CD4-positive, alpha-beta memory T cell (primary cell): ENCODE data around the gene CCDC157. TPM values are rescaled to one million over a fixed set of nuclear protein-coding genes. Genes with fewer than 3 reads are reported as not detected.
"Not testable (repeated sequence)": the region's sequence is repeated elsewhere in the genome, so short reads cannot be mapped to it uniquely, and the experiment has no call there.

Experiments used
- CTCF ChIA-PET: fragments of 350-600 bp; sonication (Branson Sonifier 250); formaldehyde crosslinking; loops from one replicate; lab custom pipeline; 2021; ENCODE audit warnings: inconsistent platforms; ENCODE audit not compliant: partially characterized antibody; lab: Charles Lee
- POLR2A ChIA-PET: fragments of 350-600 bp; sonication (Branson Sonifier 250); formaldehyde crosslinking; loops from one replicate; lab custom pipeline; 2021; ENCODE audit not compliant: partially characterized antibody; lab: Charles Lee
- DNase-seq, 5 donors: peaks; one replicate each; pipeline versions ENCODE4 v3.0.0 to v3.0.0-alpha.2; 2020 to 2022; ENCODE audit warnings: mixed read lengths in 1 of 5
- H3K27ac ChIP-seq: one replicate; pipeline ENCODE4 v1.7.0; 2013; ENCODE audit warnings: low read depth, low read length
- H3K27me3 ChIP-seq: 2 replicates; pipeline ENCODE4 v1.7.0; 2013; ENCODE audit warnings: mild to moderate bottlenecking, low read length, moderate library complexity; ENCODE audit not compliant: insufficient read depth
- H3K36me3 ChIP-seq: 2 replicates; pipeline ENCODE4 v1.7.0; 2013; ENCODE audit warnings: mild to moderate bottlenecking, low read length, moderate library complexity; ENCODE audit not compliant: insufficient read depth
- H3K4me1 ChIP-seq: 2 replicates; pipeline ENCODE4 v1.7.0; 2013; ENCODE audit warnings: mild to moderate bottlenecking, low read length, moderate library complexity; ENCODE audit not compliant: insufficient read depth
- H3K4me3 ChIP-seq, 2 donors: one replicate each; pipeline ENCODE4 v1.7.0; 2013; ENCODE audit warnings: low read length in 2 of 2, mild to moderate bottlenecking in 1 of 2
- H3K9me3 ChIP-seq, 2 donors: one replicate each; pipeline ENCODE4 v1.7.0; 2013; ENCODE audit warnings: low read length in 2 of 2, control low read depth in 1 of 2; ENCODE audit not compliant: control insufficient read depth in 1 of 2
- H3K27ac Mint-ChIP-seq, 7 donors: one replicate each; pipeline ENCODE4 v1.8.0; 2020 to 2021; ENCODE audit warnings: mixed read lengths in 7 of 7, mild to moderate bottlenecking in 6 of 7, inconsistent platforms in 3 of 7, moderate library complexity in 3 of 7
- H3K27me3 Mint-ChIP-seq, 2 donors: one replicate each; pipeline ENCODE4 v1.8.0; 2020 to 2021; ENCODE audit warnings: mixed read lengths in 2 of 2
- H3K36me3 Mint-ChIP-seq, 2 donors: one replicate each; pipeline ENCODE4 v1.8.0; 2020 to 2021; ENCODE audit warnings: mixed read lengths in 2 of 2, inconsistent platforms in 1 of 2, mild to moderate bottlenecking in 1 of 2
- H3K4me1 Mint-ChIP-seq, 4 donors: one replicate each; pipeline ENCODE4 v1.8.0; 2020 to 2021; ENCODE audit warnings: mixed read lengths in 4 of 4, mild to moderate bottlenecking in 1 of 4
- H3K4me3 Mint-ChIP-seq, 8 donors: one replicate each; pipeline ENCODE4 v1.8.0; 2020 to 2021; ENCODE audit warnings: mixed read lengths in 8 of 8, mild to moderate bottlenecking in 7 of 8, moderate library complexity in 6 of 8, inconsistent platforms in 3 of 8
- H3K9me3 Mint-ChIP-seq, 8 donors: one replicate each; pipeline ENCODE4 v1.8.0; 2020 to 2021; ENCODE audit warnings: mixed read lengths in 8 of 8, mild to moderate bottlenecking in 5 of 8, inconsistent platforms in 3 of 8, moderate library complexity in 1 of 8
- intact Hi-C: fragments of 100-400 bp; cut with micrococcal nuclease; formaldehyde crosslinking; loops from one replicate; pipeline ENCODE4 v1.15.1; 2023
- polyA plus RNA-seq, 2 donors: library from polyadenylated mRNA; unstranded; fragments of 300-500 nt; fragmentation: Illumina TruSeq; gene quantifications; one replicate each; pipeline ENCODE4 v1.2.3, GENCODE V29; 2021
- total RNA-seq, 2 experiments: library from RNA; stranded (reverse); gene quantifications; one replicate each; pipeline ENCODE4 v1.2.3, GENCODE V29; 2021

Gene CCDC157
- total and polyA plus RNA-seq, 4 experiments from 2014 or later: 0.38 to 3.9 (median 2.5) TPM

DNA sequence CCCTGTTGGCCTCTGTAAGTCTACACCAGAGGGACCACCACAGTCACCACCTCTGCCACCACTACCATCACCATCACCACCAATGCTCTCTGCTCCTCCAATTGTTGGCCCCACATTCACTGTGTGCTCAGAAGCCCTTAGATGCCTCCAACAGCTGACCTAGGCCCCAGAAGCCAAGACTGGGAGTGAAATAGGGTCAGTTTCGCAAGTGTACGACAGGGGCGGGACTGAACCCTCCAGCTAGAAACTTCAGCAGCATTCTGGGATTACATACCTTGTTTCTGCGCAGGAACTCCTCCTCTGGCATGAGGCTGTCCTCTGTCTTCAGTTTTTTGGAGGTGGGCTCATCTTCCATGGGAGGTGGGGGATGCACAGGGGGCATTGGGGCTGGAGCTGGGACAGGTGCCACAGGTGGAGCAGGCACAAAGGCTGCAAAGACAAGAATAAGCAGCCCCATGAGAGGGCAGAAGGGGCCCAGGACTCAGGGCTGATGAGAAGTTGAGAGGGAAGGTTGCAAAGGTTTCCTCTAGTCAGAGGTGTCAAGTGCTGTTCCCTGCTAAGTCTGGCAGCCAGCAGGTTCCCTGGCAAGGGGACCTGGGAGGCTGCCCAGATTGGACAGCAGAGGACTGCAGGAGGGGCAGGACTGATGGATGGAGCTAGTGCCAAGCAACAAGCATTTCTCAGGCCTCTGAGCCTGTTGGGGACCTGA lies 19.9 kb upstream of the CCDC157 start:
- DNase-seq: no peak
- no peaks in the 10 kb centered on the region for H3K27me3 ChIP-seq
- no peaks in the 10 kb centered on the region for H3K9me3 ChIP-seq
- no peak overlapping the region for H3K4me3 ChIP-seq
- ChIA-PET CTCF (interaction anchor here (1.2 to 2.9 kb wide), 3 partner anchors 47 to 51 kb away, joined by 3 to 15 read pairs (median 4); partner anchors contain the start of gene CASTOR1), POLR2A (interaction anchor here (2.1 to 3.1 kb wide), 3 partner anchors 10 to 19 kb away, joined by 6 to 25 read pairs (median 12); partner anchors contain the start of genes CCDC157, SF3A1 and TBC1D10A)
- peaks cover 0 to 15% (median 8%) of the 10 kb centered on the region in 4 donors for H3K4me1 Mint-ChIP-seq
- H3K9me3 Mint-ChIP-seq: no peaks in the 10 kb centered on the region
- no peak overlapping the region for H3K27ac ChIP-seq
- H3K36me3 Mint-ChIP-seq: peaks cover 77 to 96% of the 10 kb centered on the region in 2 donors
- intact Hi-C loops: no loop called here
- H3K27ac Mint-ChIP-seq: peak overlapping the region in 1 of 7 donors; percentile 85
- peaks cover 96% of the 10 kb centered on the region for H3K36me3 ChIP-seq
- H3K4me3 Mint-ChIP-seq: no peak overlapping the region
- H3K27me3 Mint-ChIP-seq: no peaks in the 10 kb centered on the region
- H3K4me1 ChIP-seq: peaks cover 6% of the 10 kb centered on the region

DNA sequence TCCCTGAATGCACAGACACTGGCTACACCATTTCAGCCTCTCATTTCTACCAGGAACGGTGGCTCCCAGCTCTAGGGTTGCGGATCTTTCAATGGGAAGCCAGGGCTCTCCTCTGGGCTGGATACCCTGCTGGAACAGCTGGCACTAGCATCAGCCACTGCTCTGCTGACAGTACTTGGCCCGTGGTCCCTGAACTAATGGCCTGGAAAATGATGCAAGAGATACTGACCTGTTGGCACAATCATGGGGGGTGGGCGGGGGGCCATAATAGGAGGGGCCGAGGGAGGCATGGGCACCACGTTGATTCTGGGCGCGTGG lies 19.4 kb upstream of the CCDC157 start:
- Mint-ChIP-seq H3K27me3 (no peaks in the 10 kb centered on the region), H3K4me1 (peaks cover 0 to 15% (median 8%) of the 10 kb centered on the region in 4 donors), H3K36me3 (peaks cover 78 to 97% of the 10 kb centered on the region in 2 donors), H3K4me3 (no peak overlapping the region), H3K9me3 (no peaks in the 10 kb centered on the region), H3K27ac (no peak overlapping the region)
- intact Hi-C loops: no loop called here
- CTCF ChIA-PET: interaction anchor here (1.5 kb wide), 1 partner anchor 74 kb away, joined by 3 read pairs; no protein-coding TSS in a partner anchor
- Histone ChIP-seq H3K4me3 (no peak overlapping the region), H3K4me1 (peaks cover 6% of the 10 kb centered on the region), H3K27ac (no peak overlapping the region), H3K36me3 (peaks cover 98% of the 10 kb centered on the region), H3K9me3 (no peaks in the 10 kb centered on the region), H3K27me3 (no peaks in the 10 kb centered on the region)
- no peak for DNase-seq
- POLR2A ChIA-PET: interaction anchor here (2.1 to 3.1 kb wide), 2 partner anchors 10 kb away, joined by 6 to 25 read pairs; partner anchors contain the start of gene TBC1D10A

DNA sequence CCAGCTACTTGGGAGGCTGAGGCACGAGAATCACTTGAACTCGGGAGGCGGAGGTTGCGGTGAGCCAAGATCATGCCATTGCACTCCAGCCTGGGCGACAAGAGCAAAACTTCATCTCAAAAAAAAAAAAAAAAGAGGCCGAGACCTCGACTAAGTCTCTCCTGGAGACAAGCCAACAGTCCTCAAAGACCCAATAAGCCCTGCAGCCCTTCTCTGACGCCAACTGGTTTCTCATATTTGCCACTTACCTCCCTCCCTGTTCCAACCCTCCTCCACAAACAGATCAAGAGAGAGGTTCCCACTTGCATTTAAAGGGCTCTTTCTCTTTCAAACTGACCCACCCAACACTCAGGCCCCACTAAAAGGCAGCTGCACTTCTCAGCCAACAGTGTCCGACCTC lies 18.5 kb upstream of the CCDC157 start:
- POLR2A ChIA-PET: interaction anchor here (1.0 kb wide), 1 partner anchor 143 kb away, joined by 3 read pairs; no protein-coding TSS in a partner anchor
- H3K27ac ChIP-seq, H3K27me3 Mint-ChIP-seq, DNase-seq, H3K27me3 ChIP-seq, intact Hi-C loops, H3K9me3 ChIP-seq, H3K9me3 Mint-ChIP-seq, H3K4me3 Mint-ChIP-seq, H3K4me3 ChIP-seq, H3K4me1 ChIP-seq: not testable (repeated sequence)
- CTCF ChIA-PET: interaction anchor here (1.4 to 1.5 kb wide), 2 partner anchors 15 to 75 kb away, joined by 3 read pairs; no protein-coding TSS in a partner anchor
- H3K36me3 Mint-ChIP-seq: peaks cover 82 to 97% of the 10 kb centered on the region in 2 donors
- peaks cover 98% of the 10 kb centered on the region for H3K36me3 ChIP-seq
- H3K4me1 Mint-ChIP-seq: peaks cover 3 to 15% (median 6%) of the 10 kb centered on the region in 4 donors
- peak overlapping the region in 1 of 7 donors; percentile 30 for H3K27ac Mint-ChIP-seq

DNA sequence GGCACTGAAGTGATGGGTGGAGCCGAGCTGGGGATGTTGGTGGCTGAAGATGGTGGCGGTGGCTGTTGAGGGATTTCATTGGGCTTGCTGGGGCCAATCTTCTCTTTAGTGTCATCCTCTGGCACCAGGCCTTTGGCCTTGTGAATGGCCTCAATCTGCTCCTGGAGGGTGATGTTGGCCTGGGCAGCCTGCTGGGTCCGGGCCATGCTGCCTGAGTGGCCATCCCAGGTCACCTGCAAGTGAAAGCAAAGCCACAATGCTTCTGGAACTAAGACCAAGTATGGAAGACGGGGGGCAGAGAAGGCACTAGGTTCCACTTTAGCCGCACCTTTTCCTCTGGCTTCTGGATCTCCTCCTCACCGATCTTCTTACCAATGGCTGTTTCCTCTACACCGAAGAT lies 18.0 kb upstream of the CCDC157 start:
- POLR2A ChIA-PET: interaction anchor here (1.0 kb wide), 1 partner anchor 144 kb away, joined by 3 read pairs; no protein-coding TSS in a partner anchor
- no peak overlapping the region for H3K4me3 ChIP-seq
- H3K27me3 ChIP-seq: no peaks in the 10 kb centered on the region
- Mint-ChIP-seq H3K27me3 (no peaks in the 10 kb centered on the region), H3K27ac (peak overlapping the region in 1 of 7 donors; percentile 30), H3K4me3 (no peak overlapping the region), H3K9me3 (no peaks in the 10 kb centered on the region), H3K36me3 (peaks cover 82 to 97% of the 10 kb centered on the region in 2 donors), H3K4me1 (peaks cover 3 to 10% (median 6%) of the 10 kb centered on the region in 4 donors)
- peaks cover 98% of the 10 kb centered on the region for H3K36me3 ChIP-seq
- intact Hi-C loops: no loop called here
- H3K4me1 ChIP-seq: peaks cover 2% of the 10 kb centered on the region
- H3K27ac ChIP-seq: no peak overlapping the region
- CTCF ChIA-PET: interaction anchor here (1.4 to 1.5 kb wide), 2 partner anchors 15 to 75 kb away, joined by 3 read pairs; no protein-coding TSS in a partner anchor
- no peaks in the 10 kb centered on the region for H3K9me3 ChIP-seq
- no peak for DNase-seq

DNA sequence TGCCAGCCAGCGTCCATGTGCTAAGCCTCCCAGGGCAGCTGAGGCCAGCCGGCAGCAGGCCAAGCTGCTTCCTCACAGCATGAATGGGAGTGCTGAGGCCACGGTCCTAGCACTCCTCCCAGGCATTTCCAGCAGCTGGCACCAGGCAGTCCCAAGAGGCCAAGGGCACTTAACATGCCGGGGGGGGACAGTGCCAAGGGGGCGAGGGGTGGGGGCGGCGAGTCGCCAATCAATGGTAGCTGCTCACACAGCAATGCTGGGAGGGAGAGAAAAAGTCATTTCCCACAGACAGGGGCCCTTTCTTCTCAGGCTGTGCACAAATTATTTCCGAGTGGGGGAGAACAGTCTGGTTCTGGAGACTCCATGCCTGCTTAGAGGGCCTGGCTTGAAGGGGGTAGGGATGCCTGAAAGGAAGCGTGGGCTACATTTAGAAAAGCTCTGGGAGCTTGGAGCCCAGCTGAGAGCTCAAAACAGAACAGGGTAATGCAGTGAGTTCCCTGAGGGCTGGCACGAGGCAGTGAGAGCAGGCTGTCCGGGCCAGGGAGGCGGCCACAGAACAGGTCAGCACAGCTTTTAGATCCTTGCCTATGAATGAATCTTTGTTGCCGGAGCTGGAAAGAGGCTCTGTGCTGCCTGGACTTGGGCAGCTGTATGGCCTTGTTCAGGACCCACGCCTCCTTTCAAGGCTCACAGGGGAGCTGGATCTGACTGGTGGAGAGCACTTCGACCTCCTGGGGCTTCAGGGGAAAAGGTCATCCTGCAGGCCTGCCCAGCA lies 15.7 kb upstream of the CCDC157 start:
- Mint-ChIP-seq H3K27me3 (no peaks in the 10 kb centered on the region), H3K27ac (no peak overlapping the region), H3K4me3 (no peak overlapping the region), H3K9me3 (no peaks in the 10 kb centered on the region), H3K36me3 (peaks cover 84 to 95% of the 10 kb centered on the region in 2 donors), H3K4me1 (peaks cover 12 to 18% (median 16%) of the 10 kb centered on the region in 4 donors)
- Histone ChIP-seq H3K9me3 (no peaks in the 10 kb centered on the region), H3K27me3 (no peaks in the 10 kb centered on the region), H3K4me1 (peaks cover 22% of the 10 kb centered on the region), H3K27ac (no peak overlapping the region), H3K4me3 (no peak overlapping the region), H3K36me3 (peaks cover 98% of the 10 kb centered on the region)
- intact Hi-C loops: no loop called here
- no peak for DNase-seq
- ChIA-PET CTCF (interaction anchor here (1.1 to 3.4 kb wide), 2 partner anchors 53 to 233 kb away, joined by 3 to 17 read pairs; no protein-coding TSS in a partner anchor), POLR2A (interaction anchor here (1.0 to 2.7 kb wide), 5 partner anchors 8 to 50 kb away, joined by 3 to 11 read pairs (median 4); partner anchors contain the start of genes CCDC157 and SF3A1)

DNA sequence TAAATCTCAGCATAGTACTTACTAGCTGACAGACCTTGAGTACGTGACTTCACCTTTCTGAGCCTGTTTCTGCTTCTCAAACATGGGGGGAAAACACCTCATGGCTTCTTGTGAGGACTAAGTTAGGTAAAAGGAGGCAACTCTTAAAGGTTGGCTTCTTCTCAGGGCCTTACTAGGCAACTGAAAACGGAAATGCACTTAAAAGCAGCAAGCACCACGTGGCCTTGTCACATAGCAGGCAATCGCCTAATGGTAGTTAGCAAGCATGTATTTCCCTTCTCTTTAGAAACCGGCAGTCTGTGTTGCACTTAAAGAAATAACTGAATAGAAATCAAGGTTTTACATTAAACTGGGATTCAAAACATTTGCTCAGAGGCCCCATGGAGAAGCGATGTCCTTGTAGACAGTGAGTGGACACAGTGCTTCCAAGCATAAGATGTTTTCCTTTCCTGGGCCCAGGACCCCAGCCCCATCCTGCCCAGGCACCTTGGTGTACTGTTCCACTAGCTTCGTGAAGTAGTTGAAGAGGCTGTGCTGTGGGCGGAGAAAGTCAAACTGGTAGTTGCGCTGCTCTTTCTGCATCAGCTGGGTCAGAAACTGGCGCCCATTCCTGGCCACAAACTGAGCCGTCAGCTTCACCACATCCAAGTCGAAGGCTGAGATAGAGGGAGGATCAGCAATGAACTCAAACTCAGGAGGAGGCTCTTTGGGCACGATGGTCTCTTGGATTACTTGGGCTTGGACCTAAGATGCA lies 12.2 kb upstream of the CCDC157 start:
- Histone ChIP-seq H3K4me1 (peaks cover 50% of the 10 kb centered on the region), H3K4me3 (no peak overlapping the region), H3K27ac (peak overlapping the region; percentile 23), H3K36me3 (peaks cover 82% of the 10 kb centered on the region), H3K27me3 (no peaks in the 10 kb centered on the region), H3K9me3 (no peaks in the 10 kb centered on the region)
- Mint-ChIP-seq H3K4me3 (peak overlapping the region in 6 of 8 donors; percentile 11 to 60 (median 34)), H3K36me3 (peaks cover 70 to 88% of the 10 kb centered on the region in 2 donors), H3K27me3 (no peaks in the 10 kb centered on the region), H3K27ac (peak overlapping the region; percentile 57 to 87 (median 69)), H3K9me3 (no peaks in the 10 kb centered on the region), H3K4me1 (peaks cover 25 to 48% (median 33%) of the 10 kb centered on the region in 4 donors)
- intact Hi-C loops: no loop called here
- peak in 4 of 5 donors; percentile 17 to 36 (median 25) for DNase-seq
- ChIA-PET CTCF (interaction anchor here (2.1 kb wide), 1 partner anchor 59 kb away, joined by 4 read pairs; no protein-coding TSS in a partner anchor), POLR2A (interaction anchor here (1.1 to 3.3 kb wide), 3 partner anchors 17 to 47 kb away, joined by 3 to 21 read pairs (median 4); partner anchors contain the start of gene TBC1D10A)
